OCI-LY7 (cell line): ENCODE data around the gene TMEM59L.

ENCODE experiments used
- CTCF ChIP-seq: fragments of 200-600 bp; sonication (generic); conservative IDR thresholded peaks from 2 replicates; pipeline ENCODE4 v1.5.1; 2014; ENCODE audit warnings: mild to moderate bottlenecking, antibody characterized with exemption, low read length, moderate library complexity, mixed read lengths
- EZH2phosphoT487 ChIP-seq: fragments of 200-600 bp; sonication (generic); IDR thresholded peaks from 2 replicates; pipeline ENCODE4 v1.6.1; 2018; ENCODE audit warnings: low read depth, borderline replicate concordance, mild to moderate bottlenecking, mixed run types, antibody characterized with exemption, low read length, moderate library complexity, mixed read lengths

GRCh38 chr19:18620311-18620710 is 7.6 kb downstream of the TMEM59L start:
- TF ChIP-seq CTCF (no peak), EZH2phosphoT487 (no peak)
